Stimulated activated memory B cell treated with anti-CD40 and anti-IgM and Interleukin-4, amounts not matched to agents 10 μg/mL and 1 μg/mL and 100 μg/mL, for 72 hours (primary cell): ENCODE results near the gene KLC1.
A peak's percentile ranks its signal among the peaks of the same experiment; 100 is the strongest.

Source experiments
- ATAC-seq: fragments of 150-1000 bp; cut with Tn5 transposase; 2 replicates; pipeline ENCODE4 v1.10.0; 2021
- H3K27ac Mint-ChIP-seq: one replicate; pipeline ENCODE4 v1.8.0; 2022; ENCODE audit warnings: mild to moderate bottlenecking, mixed read lengths
- H3K27me3 Mint-ChIP-seq: one replicate; pipeline ENCODE4 v1.8.0; 2022; ENCODE audit warnings: mixed read lengths
- H3K36me3 Mint-ChIP-seq: one replicate; pipeline ENCODE4 v1.8.0; 2022; ENCODE audit warnings: mixed read lengths
- H3K4me1 Mint-ChIP-seq: one replicate; pipeline ENCODE4 v1.8.0; 2022; ENCODE audit warnings: mixed read lengths
- H3K4me3 Mint-ChIP-seq: one replicate; pipeline ENCODE4 v1.8.0; 2022; ENCODE audit warnings: mild to moderate bottlenecking, moderate library complexity, mixed read lengths
- H3K9me3 Mint-ChIP-seq: one replicate; pipeline ENCODE4 v1.8.0; 2022; ENCODE audit warnings: mixed read lengths

KLC1 gene

GRCh38 chr14:103662591-103662990 is 33.6 kb downstream of the KLC1 start:
- ATAC-seq: no peak
- Mint-ChIP-seq H3K27ac (no peak overlapping the region), H3K4me1 (no peaks in the 10 kb centered on the region), H3K36me3 (peaks cover 25% of the 10 kb centered on the region), H3K27me3 (no peaks in the 10 kb centered on the region), H3K4me3 (no peak overlapping the region), H3K9me3 (no peaks in the 10 kb centered on the region)

GRCh38 chr14:103663506-103663905 is 34.5 kb downstream of the KLC1 start:
- Mint-ChIP-seq H3K36me3 (peaks cover 19% of the 10 kb centered on the region), H3K27ac (no peak overlapping the region), H3K27me3 (no peaks in the 10 kb centered on the region)

DNA sequence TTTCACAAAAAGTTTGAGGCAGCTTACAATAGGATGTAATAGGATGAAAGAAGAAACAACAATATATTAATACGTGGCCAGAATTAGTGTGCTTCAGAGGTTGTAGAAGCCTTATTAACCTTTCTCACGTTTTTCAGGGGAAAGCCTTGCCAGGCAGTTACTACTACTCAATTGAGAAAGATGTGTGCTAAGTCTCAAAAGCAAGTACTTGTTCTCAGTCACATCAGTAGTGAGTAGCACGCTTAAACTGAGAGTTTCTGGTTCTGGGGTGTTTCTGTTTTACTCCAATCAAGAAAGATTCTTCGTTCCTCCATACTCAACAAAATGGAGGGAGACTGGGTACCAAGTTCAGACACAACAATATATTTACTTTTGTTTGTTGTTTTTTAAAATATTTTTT is 38.7 kb downstream of the KLC1 start:
- Mint-ChIP-seq H3K27me3 (no peaks in the 10 kb centered on the region), H3K4me1 (no peaks in the 10 kb centered on the region), H3K27ac (no peak overlapping the region), H3K36me3 (peaks cover 31% of the 10 kb centered on the region), H3K9me3 (no peaks in the 10 kb centered on the region), H3K4me3 (no peak overlapping the region)
- no peak for ATAC-seq

More at GRCh38 chr14:103663506-103663905, 34.5 kb downstream of the KLC1 start:
- no peak for ATAC-seq
- no peak overlapping the region for H3K4me3 Mint-ChIP-seq
- no peaks in the 10 kb centered on the region for H3K4me1 Mint-ChIP-seq
- H3K9me3 Mint-ChIP-seq: no peaks in the 10 kb centered on the region

DNA sequence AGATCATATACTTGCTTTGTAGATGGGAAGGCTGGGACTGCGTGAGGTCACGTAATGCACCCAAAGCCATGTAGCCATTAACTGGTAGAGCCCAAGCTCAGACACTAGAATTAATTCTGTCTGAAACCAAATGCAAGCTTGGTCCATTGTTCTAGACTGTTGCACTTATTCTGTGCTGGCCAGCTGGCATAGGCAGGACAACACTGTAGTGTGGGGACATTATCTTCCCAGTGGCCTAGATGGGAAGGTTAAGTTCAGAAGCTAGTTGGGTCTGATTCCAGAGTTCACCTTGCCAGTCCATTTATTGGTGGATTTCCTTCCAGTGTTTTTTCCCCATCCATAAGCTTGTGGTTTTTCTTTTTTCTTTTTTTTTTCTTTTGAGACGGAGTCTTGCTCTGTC is 39.1 kb downstream of the KLC1 start:
- no peak for ATAC-seq
- Mint-ChIP-seq H3K9me3 (no peaks in the 10 kb centered on the region), H3K4me3 (no peak overlapping the region), H3K27ac (no peak overlapping the region), H3K36me3 (peaks cover 35% of the 10 kb centered on the region), H3K27me3 (no peaks in the 10 kb centered on the region), H3K4me1 (no peaks in the 10 kb centered on the region)

GRCh38 chr14:103669370-103669769 is 40.4 kb downstream of the KLC1 start:
- no peak for ATAC-seq
- Mint-ChIP-seq H3K36me3 (peaks cover 35% of the 10 kb centered on the region), H3K4me1 (no peaks in the 10 kb centered on the region), H3K27me3 (no peaks in the 10 kb centered on the region), H3K27ac (no peak overlapping the region), H3K9me3 (no peaks in the 10 kb centered on the region), H3K4me3 (no peak overlapping the region)

DNA sequence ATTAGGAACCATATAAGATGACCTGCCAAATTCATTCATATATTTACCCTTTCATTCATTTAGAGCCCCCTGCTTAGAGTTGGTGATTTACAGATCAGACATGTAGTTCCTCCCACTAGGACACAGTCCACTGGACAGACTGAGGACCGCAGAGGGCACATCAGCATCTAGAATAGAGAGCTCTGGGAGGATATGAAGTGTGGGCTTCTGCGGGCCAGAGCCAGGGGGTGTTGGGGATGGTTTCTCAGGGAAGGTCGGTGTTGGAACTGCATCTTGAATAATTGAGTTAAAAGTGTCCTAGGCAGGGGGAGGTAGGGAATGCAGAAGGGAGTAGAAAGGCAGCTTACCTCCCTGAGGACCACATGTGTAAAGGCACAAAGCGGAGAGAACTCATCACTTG is 42.9 kb downstream of the KLC1 start:
- Mint-ChIP-seq H3K27me3 (no peaks in the 10 kb centered on the region), H3K27ac (no peak overlapping the region), H3K36me3 (peaks cover 49% of the 10 kb centered on the region), H3K9me3 (no peaks in the 10 kb centered on the region), H3K4me1 (no peaks in the 10 kb centered on the region), H3K4me3 (no peak overlapping the region)
- ATAC-seq: no peak

DNA sequence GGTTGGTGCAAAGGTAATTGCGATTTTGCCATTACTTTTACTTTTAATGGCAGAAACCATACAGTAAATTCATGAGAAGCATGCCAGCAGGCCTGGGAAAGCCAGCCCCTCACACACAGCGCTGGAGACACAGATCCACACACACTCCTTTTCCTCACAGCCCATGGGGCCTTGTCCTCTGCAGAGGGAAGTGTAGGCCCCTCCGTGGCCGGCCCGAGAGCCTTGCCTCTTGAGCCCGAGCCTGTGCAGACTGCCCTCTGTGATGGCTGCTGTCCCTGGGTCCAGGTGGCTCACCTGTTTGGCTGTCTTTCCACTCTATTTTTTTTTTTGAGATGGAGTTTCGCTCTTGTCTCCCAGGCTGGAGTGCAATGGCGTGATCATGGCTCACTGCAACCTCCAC is 46.9 kb downstream of the KLC1 start:
- Mint-ChIP-seq H3K36me3 (peaks cover 55% of the 10 kb centered on the region), H3K4me3 (no peak overlapping the region), H3K9me3 (no peaks in the 10 kb centered on the region), H3K4me1 (peaks cover 10% of the 10 kb centered on the region), H3K27ac (no peak overlapping the region), H3K27me3 (no peaks in the 10 kb centered on the region)
- no peak for ATAC-seq

GRCh38 chr14:103676881-103677675 is 48.1 kb downstream of the KLC1 start:
- H3K4me3 Mint-ChIP-seq: no peak overlapping the region
- H3K36me3 Mint-ChIP-seq: peaks cover 48% of the 10 kb centered on the region
- H3K9me3 Mint-ChIP-seq: no peaks in the 10 kb centered on the region
- H3K27ac Mint-ChIP-seq: no peak overlapping the region
- peaks cover 10% of the 10 kb centered on the region for H3K4me1 Mint-ChIP-seq
- no peaks in the 10 kb centered on the region for H3K27me3 Mint-ChIP-seq
- ATAC-seq: no peak

DNA sequence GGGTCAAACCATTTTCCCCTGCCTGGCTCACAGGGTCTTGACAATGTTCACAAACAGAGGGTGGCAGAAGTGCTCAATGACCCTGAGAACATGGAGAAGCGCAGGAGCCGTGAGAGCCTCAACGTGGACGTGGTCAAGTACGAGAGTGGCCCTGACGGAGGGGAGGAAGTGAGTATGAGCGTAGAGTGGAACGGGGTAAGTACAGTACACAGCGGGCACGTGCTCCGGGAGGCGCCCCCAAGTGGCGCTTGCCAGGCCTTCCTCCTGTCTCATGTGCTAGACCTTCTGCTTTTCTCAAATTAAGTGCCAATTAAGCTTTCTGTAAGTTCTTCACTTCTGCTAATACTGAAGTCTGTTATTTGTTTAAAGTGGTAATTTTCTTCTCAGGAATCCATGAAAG is 50.3 kb downstream of the KLC1 start:
- Mint-ChIP-seq H3K27ac (peak overlapping the region; percentile 41), H3K4me3 (no peak overlapping the region), H3K27me3 (no peaks in the 10 kb centered on the region), H3K36me3 (peaks cover 32% of the 10 kb centered on the region), H3K9me3 (no peaks in the 10 kb centered on the region), H3K4me1 (peaks cover 10% of the 10 kb centered on the region)
- peak; percentile 98 for ATAC-seq

DNA sequence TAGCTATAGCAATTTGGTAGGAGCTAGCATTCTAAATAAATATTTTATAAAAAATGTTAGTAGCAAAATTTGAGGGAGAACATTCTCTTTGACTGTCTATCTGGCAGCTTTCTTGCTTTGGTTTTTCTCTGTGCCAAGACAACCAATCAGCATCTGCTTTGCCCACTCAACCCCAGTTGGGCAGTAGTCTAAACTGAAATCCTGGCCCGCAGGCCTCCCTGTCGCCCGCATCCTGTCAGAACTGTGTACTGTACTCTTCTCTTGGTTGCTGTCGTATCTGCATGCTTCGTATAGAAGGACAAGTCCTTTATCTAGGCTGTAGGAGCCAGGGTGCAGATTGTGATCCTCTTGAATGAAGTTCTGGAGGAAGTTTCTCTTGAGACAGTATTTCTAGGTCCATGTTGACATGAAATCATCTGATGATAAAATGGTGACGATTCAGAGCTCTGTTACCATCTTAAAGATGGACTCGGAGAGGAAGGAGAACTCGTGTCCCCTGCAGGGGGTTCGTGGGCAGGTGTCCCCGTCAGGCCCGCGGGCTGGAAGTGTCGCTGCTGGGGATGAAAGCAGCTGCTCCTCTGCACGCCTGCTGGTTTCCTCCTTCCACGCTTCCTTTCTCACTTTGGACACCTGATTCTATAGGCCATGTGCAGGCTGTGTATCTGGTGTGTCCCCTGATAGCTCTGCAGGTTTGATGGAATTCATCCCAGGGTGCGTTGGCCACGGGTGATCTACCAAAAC is 51.6 kb downstream of the KLC1 start:
- peaks cover 31% of the 10 kb centered on the region for H3K36me3 Mint-ChIP-seq
- peak overlapping the region; percentile 41 for H3K27ac Mint-ChIP-seq

GRCh38 chr14:103683139-103683538 is 54.1 kb downstream of the KLC1 start:
- Mint-ChIP-seq H3K27me3 (no peaks in the 10 kb centered on the region), H3K27ac (no peak overlapping the region), H3K36me3 (peaks cover 31% of the 10 kb centered on the region), H3K4me3 (no peak overlapping the region), H3K9me3 (no peaks in the 10 kb centered on the region), H3K4me1 (peaks cover 11% of the 10 kb centered on the region)
- ATAC-seq: no peak

More for the DNA sequence above, 51.6 kb downstream of the KLC1 start:
- no peaks in the 10 kb centered on the region for H3K9me3 Mint-ChIP-seq
- H3K4me3 Mint-ChIP-seq: no peak overlapping the region
- ATAC-seq: no peak
- H3K4me1 Mint-ChIP-seq: peaks cover 10% of the 10 kb centered on the region
- no peaks in the 10 kb centered on the region for H3K27me3 Mint-ChIP-seq

GRCh38 chr14:103684471-103684870 is 55.5 kb downstream of the KLC1 start:
- Mint-ChIP-seq H3K27me3 (no peaks in the 10 kb centered on the region), H3K36me3 (peaks cover 26% of the 10 kb centered on the region), H3K27ac (no peak overlapping the region), H3K4me1 (peaks cover 18% of the 10 kb centered on the region), H3K4me3 (no peak overlapping the region), H3K9me3 (no peaks in the 10 kb centered on the region)
- no peak for ATAC-seq

DNA sequence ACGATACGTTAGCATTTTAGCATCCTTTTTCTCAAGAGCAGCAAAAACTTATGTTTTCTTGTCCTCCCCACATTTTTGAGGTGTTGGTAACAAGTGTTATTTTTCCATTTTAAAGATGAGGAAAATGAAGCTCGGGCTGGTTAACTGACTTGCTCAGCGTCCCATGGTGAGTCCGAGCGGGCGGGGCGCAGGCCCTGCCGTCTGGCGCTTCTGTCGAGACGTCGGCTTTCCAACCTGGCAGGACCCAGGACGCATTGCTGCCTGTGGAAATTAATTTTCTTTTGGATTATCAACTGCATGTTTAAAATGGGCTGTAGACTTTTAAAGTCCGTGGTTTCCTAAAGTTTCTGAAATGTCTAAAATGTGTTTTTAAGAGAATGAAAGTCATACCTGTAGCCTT is 55.9 kb downstream of the KLC1 start:
- no peak overlapping the region for H3K27ac Mint-ChIP-seq
- no peak overlapping the region for H3K4me3 Mint-ChIP-seq
- H3K4me1 Mint-ChIP-seq: peaks cover 18% of the 10 kb centered on the region
- H3K36me3 Mint-ChIP-seq: peaks cover 28% of the 10 kb centered on the region
- H3K27me3 Mint-ChIP-seq: no peaks in the 10 kb centered on the region
- no peak for ATAC-seq
- H3K9me3 Mint-ChIP-seq: no peaks in the 10 kb centered on the region

- no peaks in the 10 kb centered on the region for H3K9me3 Mint-ChIP-seq
- peaks cover 23% of the 10 kb centered on the region for H3K4me1 Mint-ChIP-seq
- H3K27me3 Mint-ChIP-seq: no peaks in the 10 kb centered on the region
- H3K27ac Mint-ChIP-seq: no peak overlapping the region
- no peak for ATAC-seq
- H3K36me3 Mint-ChIP-seq: peaks cover 29% of the 10 kb centered on the region
- no peak overlapping the region for H3K4me3 Mint-ChIP-seq
Observed at GRCh38 chr14:103685276-103686211, 56.5 kb downstream of the KLC1 start.

- Mint-ChIP-seq H3K27ac (no peak overlapping the region), H3K4me3 (no peak overlapping the region), H3K4me1 (peaks cover 37% of the 10 kb centered on the region), H3K36me3 (peaks cover 29% of the 10 kb centered on the region), H3K9me3 (no peaks in the 10 kb centered on the region), H3K27me3 (no peaks in the 10 kb centered on the region)
- ATAC-seq: no peak
Observed at GRCh38 chr14:103686831-103687485, 57.9 kb downstream of the KLC1 start.
